IMR-90 (cell line): Measurements from ENCODE around the gene DISC1. TPM values are rescaled to one million over a fixed set of nuclear protein-coding genes. Genes with fewer than 3 reads are reported as not detected.

ENCODE experiments used
- ATAC-seq: fragments of 200-7000 bp; cut with Tn5 transposase; 2 replicates; pipeline ENCODE4 v1.9.1; 2020; ENCODE audit warnings: low read depth, mild to moderate bottlenecking, moderate library complexity
- BruUV-seq: library from RNA; stranded (reverse); fragments of 400-500 nt; replicated peaks from 2 replicates; lab custom pipeline; 2021; lab: Mats Ljungman, UMichigan
- CTCF ChIA-PET: fragments of 300-600 bp; formaldehyde crosslinking; extraction: SDS; loops from one replicate; lab custom pipeline; 2021; ENCODE audit warnings: antibody characterized with exemption; lab: Yijun Ruan, JAX
- POLR2A ChIA-PET: fragments of 300-600 bp; sonication (Branson Sonifier 250); formaldehyde crosslinking; loops from one replicate; lab custom pipeline; 2022; ENCODE audit warnings: antibody characterized with exemption; ENCODE audit not compliant: unreplicated experiment; lab: Charles Lee
- DNase-seq: peaks from one replicate; pipeline ENCODE4 v3.0.0; 2013
- H2AFZ ChIP-seq: replicated peaks from 2 replicates; pipeline ENCODE3; 2013; ENCODE audit warnings: low read length, mild to moderate bottlenecking; ENCODE audit not compliant: poor library complexity
- H2AK5ac ChIP-seq: 2 replicates; pipeline ENCODE4 v1.6.1; 2013; ENCODE audit warnings: low read depth, low read length, inconsistent platforms
- H2AK9ac ChIP-seq: replicated peaks from 2 replicates; pipeline ENCODE3; 2013; ENCODE audit warnings: mild to moderate bottlenecking, low read depth, low read length, moderate library complexity; ENCODE audit not compliant: poor library complexity
- H2BK120ac ChIP-seq: 2 replicates; pipeline ENCODE4 v1.6.1; 2013; ENCODE audit warnings: low read depth, low read length, inconsistent platforms
- H2BK15ac ChIP-seq: 3 replicates; pipeline ENCODE4 v1.6.1; 2013; ENCODE audit warnings: low read depth, low read length, inconsistent platforms
- H2BK20ac ChIP-seq: 2 replicates; pipeline ENCODE4 v1.6.1; 2013; ENCODE audit warnings: low read depth, mild to moderate bottlenecking, inconsistent platforms, low read length, moderate library complexity
- H2BK5ac ChIP-seq: 2 replicates; pipeline ENCODE4 v1.6.1; 2013; ENCODE audit warnings: mild to moderate bottlenecking, low read depth, low read length, inconsistent platforms; ENCODE audit not compliant: poor library complexity, severe bottlenecking
- H3K14ac ChIP-seq: replicated peaks from 2 replicates; pipeline ENCODE4 v1.6.1; 2013; ENCODE audit warnings: low read depth, low read length, inconsistent platforms
- H3K18ac ChIP-seq: 2 replicates; pipeline ENCODE4 v1.6.1; 2013; ENCODE audit warnings: low read depth, low read length, control low read depth
- H3K23ac ChIP-seq: 2 replicates; pipeline ENCODE4 v1.6.1; 2013; ENCODE audit warnings: low read depth, low read length, inconsistent platforms
- H3K27ac ChIP-seq: 2 replicates; pipeline ENCODE4 v1.5.1; 2013; ENCODE audit warnings: mild to moderate bottlenecking, control low read depth, low read length; ENCODE audit not compliant: insufficient read depth
- H3K27me3 ChIP-seq: 2 replicates; pipeline ENCODE4 v1.6.1; 2013; ENCODE audit warnings: low read length; ENCODE audit not compliant: control insufficient read depth, insufficient read depth
- H3K36me3 ChIP-seq: 2 replicates; pipeline ENCODE4 v1.6.1; 2013; ENCODE audit warnings: low read length, mixed read lengths; ENCODE audit not compliant: control insufficient read depth, insufficient read depth
- H3K4ac ChIP-seq: 2 replicates; pipeline ENCODE4 v1.6.1; 2013; ENCODE audit warnings: low read depth, low read length, inconsistent platforms
- H3K4me1 ChIP-seq: 2 replicates; pipeline ENCODE4 v1.6.1; 2013; ENCODE audit warnings: low read length, mixed read lengths; ENCODE audit not compliant: control insufficient read depth, insufficient read depth
- H3K4me2 ChIP-seq: 2 replicates; pipeline ENCODE4 v1.6.1; 2013; ENCODE audit warnings: low read depth, mild to moderate bottlenecking, control low read depth, low read length, moderate library complexity
- H3K4me3 ChIP-seq: 2 replicates; pipeline ENCODE4 v1.5.1; 2013; ENCODE audit warnings: low read depth, mild to moderate bottlenecking, control low read depth, low read length, moderate library complexity; ENCODE audit not compliant: insufficient read depth
- H3K56ac ChIP-seq: 2 replicates; pipeline ENCODE4 v1.6.1; 2013; ENCODE audit warnings: low read length, inconsistent platforms; ENCODE audit not compliant: insufficient read depth; ENCODE audit errors: extremely low read depth
- H3K79me1 ChIP-seq, 2 experiments: 2 replicates each; pipeline ENCODE4 v1.6.1; 2013; ENCODE audit warnings: low read length in 2 of 2, inconsistent platforms in 1 of 2, low read depth in 1 of 2
- H3K9ac ChIP-seq: 2 replicates; pipeline ENCODE4 v1.6.1; 2013; ENCODE audit warnings: low read depth, low read length, control low read depth
- H3K9me1 ChIP-seq: 2 replicates; pipeline ENCODE4 v1.6.1; 2013; ENCODE audit warnings: low read length, inconsistent platforms; ENCODE audit not compliant: insufficient read depth
- H3K9me3 ChIP-seq: 2 replicates; pipeline ENCODE4 v1.6.1; 2013; ENCODE audit warnings: low read length; ENCODE audit not compliant: control insufficient read depth, insufficient read depth
- H4K20me1 ChIP-seq: 2 replicates; pipeline ENCODE4 v1.6.1; 2013; ENCODE audit warnings: low read length, inconsistent platforms; ENCODE audit not compliant: insufficient read depth
- H4K5ac ChIP-seq: 2 replicates; pipeline ENCODE4 v1.6.1; 2013; ENCODE audit warnings: mild to moderate bottlenecking, low read depth, low read length, control low read depth
- H4K8ac ChIP-seq, 2 experiments: 2 replicates each; pipeline ENCODE4 v1.6.1; 2013; ENCODE audit warnings: low read depth in 2 of 2, low read length in 2 of 2, control low read depth in 1 of 2, inconsistent platforms in 1 of 2
- H4K91ac ChIP-seq: 2 replicates; pipeline ENCODE4 v1.6.1; 2013; ENCODE audit warnings: low read depth, low read length, inconsistent platforms; ENCODE audit not compliant: insufficient read depth
- CEBPB ChIP-seq: IDR thresholded peaks from 2 replicates; pipeline ENCODE4 v1.6.1; 2012; ENCODE audit warnings: low read depth, low read length, improper control_type of control experiment
- MAFK ChIP-seq: IDR thresholded peaks from 2 replicates; pipeline ENCODE4 v1.6.1; 2012; ENCODE audit warnings: low read depth, low read length, improper control_type of control experiment
- WGBS, 2 experiments: methylation state at CpG; one replicate each; pipeline versions ENCODE4 v1.1.5 to v1.1.7; 2013; ENCODE audit warnings: missing lambda C conversion rate in 2 of 2; ENCODE audit not compliant: insufficient read length in 1 of 2; ENCODE audit errors: extremely low coverage in 2 of 2; 5-methylcytosine and 5-hydroxymethylcytosine counted together
- dilution Hi-C: fragments of 300-500 bp; cut with HindIII; formaldehyde crosslinking; loops from one replicate; pipeline ENCODE4 v1.14.3; 2018; ENCODE audit warnings: low sequenced_read_pairs; ENCODE audit not compliant: unreplicated experiment
- in situ Hi-C: fragments of 300-500 bp; cut with MboI; formaldehyde crosslinking; loops from 3 replicates; pipeline ENCODE4 v1.14.3; 2019; ENCODE audit warnings: low sequenced_read_pairs, inconsistent platforms, mixed read lengths
- intact Hi-C: fragments of 100-400 bp; cut with micrococcal nuclease; formaldehyde crosslinking; loops from 2 replicates; pipeline ENCODE4 v1.10.0; 2022
- polyA plus RNA-seq, 3 experiments: library from polyadenylated mRNA; depleted of rRNA; stranded (reverse); fragments of >200 nt; gene quantifications; 2 replicates each; pipeline ENCODE4 v1.2.3, GENCODE V29; 2012; ENCODE audit warnings: low replicate concordance in 1 of 3
- total RNA-seq: library from RNA; depleted of rRNA; stranded (reverse); fragments of >200 nt; gene quantifications from 2 replicates; pipeline ENCODE4 v1.2.3, GENCODE V29; 2012

The DISC1 gene
- total and polyA plus RNA-seq, 2 of the 4 experiments (the other 2 are of a cell fraction): 2.2 to 7.0 TPM

DNA sequence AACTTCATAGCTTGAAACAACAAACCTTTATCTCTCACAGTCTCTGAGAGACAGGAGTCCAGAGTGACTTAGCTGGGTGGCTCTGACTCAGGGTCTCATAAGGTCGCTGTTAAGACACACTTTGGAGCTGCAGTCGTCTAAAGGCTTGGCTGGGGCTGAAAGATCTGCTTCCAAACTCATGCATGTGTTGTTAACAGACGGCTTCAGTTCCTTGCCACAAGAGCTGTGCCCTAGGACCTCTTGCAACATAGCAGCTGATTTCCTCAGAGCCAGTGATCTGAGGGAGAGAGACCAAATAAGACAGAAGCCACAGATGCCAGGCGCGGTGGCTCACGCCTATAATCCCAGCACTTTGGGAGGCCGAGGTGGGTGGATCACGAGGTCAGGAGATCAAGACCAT, 176.8 kb downstream of the DISC1 start:
- ChIA-PET CTCF (interaction anchor here (0.5 kb wide), 1 partner anchor 23 kb away, joined by 3 read pairs; no protein-coding TSS in a partner anchor), POLR2A (no interaction called here)
- no peak overlapping the region for H4K91ac ChIP-seq
- H2BK5ac ChIP-seq: no peak overlapping the region
- peaks cover 2% of the 10 kb centered on the region; the same call in 1 of the 2 replicates for H3K9me1 ChIP-seq
- ATAC-seq (peak; percentile 38), DNase-seq (peak; percentile 49)
- H3K4me2 ChIP-seq: no peak overlapping the region
- in situ Hi-C loops: no loop called here
- no peak overlapping the region for H2BK120ac ChIP-seq
- H2AK9ac ChIP-seq: no peak overlapping the region
- no peak overlapping the region for H4K8ac ChIP-seq
- dilution Hi-C loops: no loop called here
- intact Hi-C loops: no loop called here
- H3K4ac ChIP-seq: no peak overlapping the region
- H3K27ac ChIP-seq: no peak overlapping the region
- H3K27me3 ChIP-seq: no peaks in the 10 kb centered on the region
- H3K36me3 ChIP-seq: no peaks in the 10 kb centered on the region
- H3K9ac ChIP-seq: no peak overlapping the region
- H4K5ac ChIP-seq: no peak overlapping the region
- H3K18ac ChIP-seq: no peak overlapping the region
- no TSS peak for BruUV-seq
- H3K4me1 ChIP-seq: no peaks in the 10 kb centered on the region; the same call in 1 of the 2 replicates
- H3K9me3 ChIP-seq: no peaks in the 10 kb centered on the region
- WGBS, 2 experiments: 71% methylated on average over 6 of the region's 8 CpGs; no CpG with 5 or more reads in 1 of the 2 experiments
- H3K4me3 ChIP-seq: no peak overlapping the region
- H4K20me1 ChIP-seq: no peaks in the 10 kb centered on the region
- TF ChIP-seq MAFK: no peak
- peak; percentile 33; the same call in 1 of the 2 replicates for TF ChIP-seq CEBPB
- H3K79me1 ChIP-seq: no peaks in the 10 kb centered on the region
- H3K14ac ChIP-seq: no peak overlapping the region
- H2BK20ac ChIP-seq: no peak overlapping the region
- H3K56ac ChIP-seq: no peak overlapping the region
- no peak overlapping the region for H3K23ac ChIP-seq
- H2AK5ac ChIP-seq: no peak overlapping the region
- H2BK15ac ChIP-seq: no peak overlapping the region
- H2AFZ ChIP-seq: no peak overlapping the region
